Measurements from ENCODE around the gene CIDEB.
"Not testable (repeated sequence)": the region's sequence is repeated elsewhere in the genome, so short reads cannot be mapped to it uniquely, and the experiment has no call there.

Gene CIDEB

GRCh38 chr14:24332268-24332993 lies 24.7 kb upstream of the CIDEB start:
- in situ Hi-C loops (cut with MboI; ENCODE audit: low sequenced_read_pairs, unreplicated experiment) = loop anchor here (25.0 kb wide), 1 partner anchor 355 kb away; no protein-coding TSS in a partner anchor
- TF ChIP-seq CTCF (IDR thresholded peaks at IDR 0.05; ENCODE audit: borderline replicate concordance, control extremely low read depth, extremely low read depth, insufficient read depth, missing control alignments) = peak; percentile 73
- peak; percentile 93 for DNase-seq (ENCODE audit: low spot score)

DNA sequence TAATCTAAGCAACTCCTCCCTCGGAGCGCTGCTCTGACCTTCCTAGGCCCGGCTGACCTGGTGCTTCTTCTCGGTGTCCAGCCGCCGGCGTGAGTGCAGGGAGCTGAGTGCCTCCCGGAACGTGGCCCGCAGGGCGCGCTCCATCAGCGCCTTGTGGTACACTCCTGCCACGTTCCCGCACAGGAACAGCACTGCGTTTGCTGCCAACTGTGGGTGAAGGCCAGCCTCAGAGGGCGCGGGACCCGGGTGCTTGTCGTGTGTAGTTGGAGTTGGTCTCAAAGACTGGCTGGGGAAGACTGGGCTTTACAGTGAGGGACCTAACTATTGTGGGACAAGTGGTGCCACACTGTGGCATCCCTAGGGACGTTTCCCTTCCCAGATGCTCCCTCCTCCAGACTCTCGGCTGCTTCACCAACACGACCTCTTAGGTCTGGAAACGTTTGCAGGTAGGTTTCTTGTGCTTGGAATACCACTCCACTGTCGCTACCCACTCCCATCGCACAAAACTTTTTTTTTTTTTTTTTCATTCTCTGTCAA lies 24.0 kb upstream of the CIDEB start:
- DNase-seq (ENCODE audit: low spot score) = no peak
- TF ChIP-seq CTCF (IDR thresholded peaks at IDR 0.05; ENCODE audit: borderline replicate concordance, control extremely low read depth, extremely low read depth, insufficient read depth, missing control alignments) = no peak
- in situ Hi-C loops (cut with MboI; ENCODE audit: low sequenced_read_pairs, unreplicated experiment) = loop anchor here (25.0 kb wide), 1 partner anchor 356 kb away; no protein-coding TSS in a partner anchor

- in situ Hi-C loops (cut with MboI; ENCODE audit: low sequenced_read_pairs, unreplicated experiment) = loop anchor here (25.0 kb wide), 1 partner anchor 356 kb away; no protein-coding TSS in a partner anchor
- TF ChIP-seq CTCF (IDR thresholded peaks at IDR 0.05; ENCODE audit: borderline replicate concordance, control extremely low read depth, extremely low read depth, insufficient read depth, missing control alignments) = no peak
- DNase-seq (ENCODE audit: low spot score) = no peak
Measured at GRCh38 chr14:24330973-24331674, 23.3 kb upstream of the CIDEB start.

GRCh38 chr14:24329736-24330135 lies 22.0 kb upstream of the CIDEB start:
- DNase-seq (ENCODE audit: low spot score) = no peak
- no peak for TF ChIP-seq CTCF (IDR thresholded peaks at IDR 0.05; ENCODE audit: borderline replicate concordance, control extremely low read depth, extremely low read depth, insufficient read depth, missing control alignments)
- in situ Hi-C loops (cut with MboI; ENCODE audit: low sequenced_read_pairs, unreplicated experiment) = loop anchor here (25.0 kb wide), 1 partner anchor 358 kb away; no protein-coding TSS in a partner anchor

- DNase-seq (ENCODE audit: low spot score) = no peak
- no peak for TF ChIP-seq CTCF (IDR thresholded peaks at IDR 0.05; ENCODE audit: borderline replicate concordance, control extremely low read depth, extremely low read depth, insufficient read depth, missing control alignments)
- in situ Hi-C loops (cut with MboI; ENCODE audit: low sequenced_read_pairs, unreplicated experiment) = loop anchor here (25.0 kb wide), 1 partner anchor 358 kb away; no protein-coding TSS in a partner anchor
Measured at GRCh38 chr14:24329073-24329663, 21.4 kb upstream of the CIDEB start.

GRCh38 chr14:24327914-24328313 lies 20.1 kb upstream of the CIDEB start:
- DNase-seq (ENCODE audit: low spot score) = not testable (repeated sequence)
- peak; percentile 31 for TF ChIP-seq CTCF (IDR thresholded peaks at IDR 0.05; ENCODE audit: borderline replicate concordance, control extremely low read depth, extremely low read depth, insufficient read depth, missing control alignments)
- in situ Hi-C loops (cut with MboI; ENCODE audit: low sequenced_read_pairs, unreplicated experiment) = loop anchor here (25.0 kb wide), 1 partner anchor 359 kb away; no protein-coding TSS in a partner anchor

Measured in GM13976 (cell line).